Lung (tissue), 12 donors: ENCODE measurements around the gene LGR5. TPM values are rescaled to one million over a fixed set of nuclear protein-coding genes. Genes with fewer than 3 reads are reported as not detected.
A peak's percentile ranks its signal among the peaks of the same experiment; 100 is the strongest.

ENCODE experiments used
- ATAC-seq: fragments of 200-7000 bp; cut with Tn5 transposase; one replicate; pipeline ENCODE4 v1.9.1; 2020; ENCODE audit warnings: moderate number of reproducible peaks; ENCODE audit not compliant: insufficient read depth, low FRiP score
- DNase-seq, 3 donors: peaks; one replicate each; pipeline ENCODE4 v3.0.0-alpha.2; 2013 to 2017
- H3K27ac ChIP-seq, 2 donors: one replicate each; pipeline ENCODE4 v1.5.1; 2013; ENCODE audit warnings: mild to moderate bottlenecking in 2 of 2, moderate library complexity in 2 of 2, control low read depth in 1 of 2, inconsistent platforms in 1 of 2, low read depth in 1 of 2, low read length in 1 of 2
- H3K27me3 ChIP-seq, 3 donors: one replicate each; pipeline ENCODE4 v1.5.1; 2013; ENCODE audit warnings: low read length in 2 of 3; ENCODE audit not compliant: control insufficient read depth in 3 of 3, insufficient read depth in 3 of 3
- H3K36me3 ChIP-seq, 4 donors: one replicate each; pipeline ENCODE4 v1.5.1; 2013; ENCODE audit warnings: low read length in 4 of 4, mild to moderate bottlenecking in 1 of 4, moderate library complexity in 1 of 4; ENCODE audit not compliant: control insufficient read depth in 4 of 4, insufficient read depth in 4 of 4
- H3K4me1 ChIP-seq, 5 donors: one replicate each; pipeline ENCODE4 v1.5.1; 2013; ENCODE audit warnings: low read length in 5 of 5, mild to moderate bottlenecking in 2 of 5, moderate library complexity in 1 of 5; ENCODE audit not compliant: control insufficient read depth in 5 of 5, insufficient read depth in 5 of 5
- H3K4me3 ChIP-seq: one replicate; pipeline ENCODE4 v1.5.1; 2013; ENCODE audit warnings: mild to moderate bottlenecking, control low read depth, moderate library complexity
- H3K9ac ChIP-seq, 2 donors: one replicate each; pipeline ENCODE4 v1.5.1; 2013; ENCODE audit warnings: low read length in 2 of 2, control low read depth in 1 of 2; ENCODE audit not compliant: insufficient read depth in 1 of 2
- H3K9me3 ChIP-seq, 4 donors: one replicate each; pipeline ENCODE4 v1.5.1; 2013; ENCODE audit warnings: low read length in 3 of 4, mild to moderate bottlenecking in 1 of 4, moderate library complexity in 1 of 4; ENCODE audit not compliant: control insufficient read depth in 4 of 4, insufficient read depth in 3 of 4
- CTCF ChIP-seq: IDR thresholded peaks from 2 replicates; pipeline ENCODE4 v1.5.1; 2012; ENCODE audit warnings: mild to moderate bottlenecking; ENCODE audit errors: control extremely low read depth, extremely low read depth
- WGBS, 2 donors: extraction: QIAGEN DNeasy Blood & Tissue Kit; methylation state at CpG; one replicate each; pipeline ENCODE4 v1.1.7; 2013; 5-methylcytosine and 5-hydroxymethylcytosine counted together
- polyA plus RNA-seq, 2 donors: library from polyadenylated mRNA; stranded (reverse); fragments of 200-250 nt; gene quantifications; one replicate each; pipeline ENCODE4 v1.2.1, GENCODE V29; 2013
- total RNA-seq, 2 donors: library from RNA; depleted of rRNA in 1 of 2; stranded (reverse); fragments of >200 nt in 1 of 2; gene quantifications; one replicate each; pipeline ENCODE4 v1.2.1, GENCODE V29; 2014 to 2021
- donor health status: control.
- donor health status: control.
- donor health status: Bipolar disorder and iron deficiency.
- donor health status: healthy.
- donor health status: DM: yes; HTN: yes; CAD: no.

LGR5 gene
- total and polyA plus RNA-seq, 4 donors = 0.06 to 1.4 (median 0.21) TPM

- TF ChIP-seq CTCF = no peak
- H3K27ac ChIP-seq = no peak overlapping the region
- no peak overlapping the region for H3K9ac ChIP-seq
- H3K27me3 ChIP-seq = no peaks in the 10 kb centered on the region
- DNase-seq (peak in 1 of 3 donors; percentile 21), ATAC-seq (no peak)
- H3K9me3 ChIP-seq = no peaks in the 10 kb centered on the region
- no peaks in the 10 kb centered on the region for H3K36me3 ChIP-seq
- 55 to 56% methylated on average over 3 of the region's 3 CpGs for WGBS, 2 donors
- no peak overlapping the region for H3K4me3 ChIP-seq
- H3K4me1 ChIP-seq = peaks cover 0 to 3% (median 0%) of the 10 kb centered on the region in 5 donors
Observed at GRCh38 chr12:71504476-71504875, 64.9 kb downstream of the LGR5 start.

- H3K36me3 ChIP-seq = no peaks in the 10 kb centered on the region
- no peak for TF ChIP-seq CTCF
- 61 to 86% methylated on average over 3 of the region's 3 CpGs for WGBS, 2 donors
- no peak overlapping the region for H3K27ac ChIP-seq
- H3K9me3 ChIP-seq = peaks cover 0 to 2% (median 0%) of the 10 kb centered on the region in 4 donors
- H3K4me1 ChIP-seq = no peaks in the 10 kb centered on the region
- no peak overlapping the region for H3K4me3 ChIP-seq
- no peaks in the 10 kb centered on the region for H3K27me3 ChIP-seq
- no peak for DNase-seq
- no peak overlapping the region for H3K9ac ChIP-seq
- no peak for ATAC-seq
Observed at GRCh38 chr12:71509705-71510104, 70.1 kb downstream of the LGR5 start.

GRCh38 chr12:71517145-71517846, 77.7 kb downstream of the LGR5 start:
- 81 to 88% methylated on average over 2 of the region's 2 CpGs for WGBS, 2 donors
- TF ChIP-seq CTCF = no peak
- ATAC-seq (no peak), DNase-seq (no peak)
- Histone ChIP-seq H3K4me3 (no peak overlapping the region), H3K9me3 (no peaks in the 10 kb centered on the region), H3K27ac (no peak overlapping the region), H3K9ac (no peak overlapping the region), H3K27me3 (peaks cover 0 to 2% (median 0%) of the 10 kb centered on the region in 3 donors), H3K36me3 (no peaks in the 10 kb centered on the region), H3K4me1 (no peaks in the 10 kb centered on the region)

GRCh38 chr12:71521125-71521524, 81.5 kb downstream of the LGR5 start:
- H3K9ac ChIP-seq = no peak overlapping the region

More at GRCh38 chr12:71521125-71521524, 81.5 kb downstream of the LGR5 start:
- H3K9me3 ChIP-seq = no peaks in the 10 kb centered on the region
- ATAC-seq = no peak
- no peak for TF ChIP-seq CTCF
- DNase-seq = no peak
- no peak overlapping the region for H3K27ac ChIP-seq
- H3K4me1 ChIP-seq = no peaks in the 10 kb centered on the region
- WGBS, 2 donors = 80 to 87% methylated on average over 4 of the region's 4 CpGs
- peaks cover 0 to 2% (median 0%) of the 10 kb centered on the region in 3 donors for H3K27me3 ChIP-seq
- H3K4me3 ChIP-seq = no peak overlapping the region
- no peaks in the 10 kb centered on the region for H3K36me3 ChIP-seq
